Measurements from ENCODE around the gene AFMID. TPM values are rescaled to one million over a fixed set of nuclear protein-coding genes. Genes with fewer than 3 reads are reported as not detected.

The AFMID gene
- total and polyA plus RNA-seq, 2 experiments from 2014 or later, result 26.6 to 61.2 TPM

- TF ChIP-seq CTCF (IDR thresholded peaks at IDR 0.05; ENCODE audit: poor library complexity) (no peak), EZH2 (IDR thresholded peaks at IDR 0.05; ENCODE audit: borderline replicate concordance) (no peak), EZH2phosphoT487 (IDR thresholded peaks at IDR 0.05; ENCODE audit: low read depth, severe bottlenecking, unreplicated experiment) (no peak)
- Histone ChIP-seq H3K36me3 (replicated peaks; ENCODE audit: insufficient read depth, low read depth) (no peaks in the 10 kb centered on the region), H3K79me2 (peaks cover 24% of the 10 kb centered on the region), H3K27ac (no peak overlapping the region), H3K27me3 (no peaks in the 10 kb centered on the region), H3K9me3 (ENCODE audit: low read depth) (no peaks in the 10 kb centered on the region), H4K20me1 (ENCODE audit: insufficient read depth, poor library complexity, severe bottlenecking) (no peaks in the 10 kb centered on the region), H3K4me2 (no peak overlapping the region), H3K9me2 (replicated peaks; ENCODE audit: insufficient read depth) (no peaks in the 10 kb centered on the region), H2AFZ (no peak overlapping the region), H3K4me1 (ENCODE audit: insufficient read depth) (peaks cover 11% of the 10 kb centered on the region), H3K4me3 (no peak overlapping the region)
- 93% methylated on average over 9 of the region's 9 CpGs for WGBS (ENCODE audit: low lambda C conversion rate, missing lambda C conversion rate)
- DNase-seq (ENCODE audit: low spot score), result no peak
Observed at GRCh38 chr17:78184868-78185267, 2.3 kb upstream of the AFMID start.

GRCh38 chr17:78185981-78186691, 1.0 kb upstream of the AFMID start:
- Histone ChIP-seq H3K4me3 (no peak overlapping the region), H3K36me3 (replicated peaks; ENCODE audit: insufficient read depth, low read depth) (no peaks in the 10 kb centered on the region), H3K79me2 (peaks cover 28% of the 10 kb centered on the region), H2AFZ (peak overlapping the region; percentile 31), H3K27me3 (no peaks in the 10 kb centered on the region), H3K27ac (no peak overlapping the region), H3K4me2 (peak overlapping the region; percentile 88), H3K4me1 (ENCODE audit: insufficient read depth) (peaks cover 11% of the 10 kb centered on the region), H4K20me1 (ENCODE audit: insufficient read depth, poor library complexity, severe bottlenecking) (no peaks in the 10 kb centered on the region), H3K9me2 (replicated peaks; ENCODE audit: insufficient read depth) (no peaks in the 10 kb centered on the region), H3K9me3 (ENCODE audit: low read depth) (no peaks in the 10 kb centered on the region)
- DNase-seq (ENCODE audit: low spot score), result no peak
- WGBS (ENCODE audit: low lambda C conversion rate, missing lambda C conversion rate), result 63% methylated on average over 10 of the region's 10 CpGs
- TF ChIP-seq CTCF (IDR thresholded peaks at IDR 0.05; ENCODE audit: poor library complexity), result no peak
- no peak for TF ChIP-seq EZH2 (IDR thresholded peaks at IDR 0.05; ENCODE audit: borderline replicate concordance)
- no peak for TF ChIP-seq EZH2phosphoT487 (IDR thresholded peaks at IDR 0.05; ENCODE audit: low read depth, severe bottlenecking, unreplicated experiment)

GRCh38 chr17:78196716-78197115, 9.6 kb downstream of the AFMID start:
- no peak overlapping the region for H3K4me2 ChIP-seq
- H3K9me2 ChIP-seq (replicated peaks; ENCODE audit: insufficient read depth), result no peaks in the 10 kb centered on the region
- no peak overlapping the region for H2AFZ ChIP-seq
- H3K27me3 ChIP-seq, result no peaks in the 10 kb centered on the region
- DNase-seq (ENCODE audit: low spot score), result no peak
- H4K20me1 ChIP-seq (ENCODE audit: insufficient read depth, poor library complexity, severe bottlenecking), result no peaks in the 10 kb centered on the region
- H3K9me3 ChIP-seq (ENCODE audit: low read depth), result no peaks in the 10 kb centered on the region
- no peak overlapping the region for H3K27ac ChIP-seq
- 89% methylated on average over 5 of the region's 5 CpGs for WGBS (ENCODE audit: low lambda C conversion rate, missing lambda C conversion rate)
- H3K79me2 ChIP-seq, result peaks cover 5% of the 10 kb centered on the region
- no peaks in the 10 kb centered on the region for H3K36me3 ChIP-seq (replicated peaks; ENCODE audit: insufficient read depth, low read depth)
- TF ChIP-seq EZH2 (IDR thresholded peaks at IDR 0.05; ENCODE audit: borderline replicate concordance), result no peak
- TF ChIP-seq EZH2phosphoT487 (IDR thresholded peaks at IDR 0.05; ENCODE audit: low read depth, severe bottlenecking, unreplicated experiment), result no peak
- no peak for TF ChIP-seq CTCF (IDR thresholded peaks at IDR 0.05; ENCODE audit: poor library complexity)
- no peaks in the 10 kb centered on the region for H3K4me1 ChIP-seq (ENCODE audit: insufficient read depth)
- no peak overlapping the region for H3K4me3 ChIP-seq
